ENCODE measurements around the gene NOTUM.

NOTUM gene

DNA sequence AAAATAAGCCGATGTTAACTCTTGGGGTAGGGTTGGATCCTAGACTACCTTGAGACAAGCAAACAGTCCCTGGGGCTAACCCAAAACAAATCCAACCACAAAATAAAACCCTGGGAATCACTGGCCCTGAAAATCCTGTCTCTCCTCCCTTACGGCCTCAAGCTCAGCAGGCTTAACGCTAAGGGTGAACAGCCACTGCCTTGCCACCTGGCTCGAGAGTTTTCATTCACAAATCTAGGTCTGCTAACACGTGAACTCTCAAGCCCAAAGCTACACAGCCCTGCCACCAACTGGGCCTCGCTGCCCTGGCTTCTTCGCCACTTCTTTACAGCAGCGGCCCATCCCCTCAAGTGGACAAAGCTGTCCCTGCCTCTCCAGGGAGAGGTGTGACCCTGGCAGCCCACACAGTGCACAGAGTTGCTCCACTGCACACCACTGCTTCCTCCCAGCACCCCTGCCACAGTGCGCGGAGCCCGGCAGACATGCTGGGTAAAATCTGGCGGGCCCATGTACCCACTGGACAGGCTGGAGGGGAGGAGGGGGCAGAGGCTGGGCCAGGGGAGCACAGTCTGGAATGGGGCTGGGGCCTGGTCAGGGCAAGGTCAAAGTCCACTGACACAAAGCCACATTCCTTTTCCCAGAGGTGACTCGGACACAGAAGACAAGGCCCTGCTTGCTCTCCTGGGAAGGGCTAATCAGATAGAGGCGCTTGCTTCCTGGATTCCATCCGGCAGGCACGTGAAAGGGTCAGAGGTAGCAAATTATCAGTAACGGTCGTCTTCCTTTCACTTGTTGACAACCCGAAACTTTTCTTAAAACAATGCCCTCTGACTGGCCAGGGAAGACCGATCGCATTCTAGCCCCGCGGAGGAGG lies 50.8 kb downstream of the NOTUM start:
- DNase-seq (ENCODE audit: low read depth in 2 of 2): no peak

DNA sequence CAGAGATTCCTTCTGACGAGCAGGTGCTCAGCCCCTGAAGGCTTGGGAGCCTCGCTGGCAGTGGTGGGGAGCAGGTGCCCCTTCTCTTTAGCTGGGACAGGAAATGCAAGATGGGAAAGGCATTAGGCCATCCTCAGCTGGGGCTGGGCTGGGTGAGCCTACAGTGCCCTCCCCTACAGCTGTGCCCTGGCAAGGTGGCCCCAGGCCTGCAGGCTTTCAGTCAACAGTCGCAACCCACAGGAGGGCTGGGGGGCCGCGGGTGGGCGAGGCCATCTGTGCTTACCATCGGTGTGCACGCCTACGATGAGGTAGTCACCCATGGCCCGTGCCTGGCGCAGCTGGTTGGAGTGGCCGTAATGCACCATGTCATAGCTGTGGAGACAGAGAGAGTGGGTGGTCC lies 51.8 kb downstream of the NOTUM start:
- DNase-seq (ENCODE audit: low read depth in 2 of 2): no peak

DNA sequence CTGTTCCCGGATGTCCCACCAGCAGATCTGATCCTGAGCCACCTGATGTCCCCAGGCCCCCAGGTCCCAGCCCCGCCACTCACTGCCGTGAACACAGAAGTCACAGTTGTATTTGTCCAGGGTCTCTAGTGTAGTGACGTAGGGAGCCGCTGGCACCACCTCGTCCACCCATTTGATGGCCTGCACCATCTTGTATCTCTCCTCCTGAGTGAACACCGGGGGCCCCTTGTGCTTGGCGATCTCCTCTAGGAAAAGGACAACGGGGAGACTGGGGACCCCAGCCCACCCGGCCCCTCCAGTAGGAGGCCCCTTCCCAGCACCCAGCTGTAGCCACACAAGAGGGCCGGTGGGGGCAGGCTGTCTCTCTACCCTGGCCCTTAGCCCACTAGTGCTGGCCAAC lies 52.2 kb downstream of the NOTUM start:
- no peak for DNase-seq (ENCODE audit: low read depth in 2 of 2)

DNA sequence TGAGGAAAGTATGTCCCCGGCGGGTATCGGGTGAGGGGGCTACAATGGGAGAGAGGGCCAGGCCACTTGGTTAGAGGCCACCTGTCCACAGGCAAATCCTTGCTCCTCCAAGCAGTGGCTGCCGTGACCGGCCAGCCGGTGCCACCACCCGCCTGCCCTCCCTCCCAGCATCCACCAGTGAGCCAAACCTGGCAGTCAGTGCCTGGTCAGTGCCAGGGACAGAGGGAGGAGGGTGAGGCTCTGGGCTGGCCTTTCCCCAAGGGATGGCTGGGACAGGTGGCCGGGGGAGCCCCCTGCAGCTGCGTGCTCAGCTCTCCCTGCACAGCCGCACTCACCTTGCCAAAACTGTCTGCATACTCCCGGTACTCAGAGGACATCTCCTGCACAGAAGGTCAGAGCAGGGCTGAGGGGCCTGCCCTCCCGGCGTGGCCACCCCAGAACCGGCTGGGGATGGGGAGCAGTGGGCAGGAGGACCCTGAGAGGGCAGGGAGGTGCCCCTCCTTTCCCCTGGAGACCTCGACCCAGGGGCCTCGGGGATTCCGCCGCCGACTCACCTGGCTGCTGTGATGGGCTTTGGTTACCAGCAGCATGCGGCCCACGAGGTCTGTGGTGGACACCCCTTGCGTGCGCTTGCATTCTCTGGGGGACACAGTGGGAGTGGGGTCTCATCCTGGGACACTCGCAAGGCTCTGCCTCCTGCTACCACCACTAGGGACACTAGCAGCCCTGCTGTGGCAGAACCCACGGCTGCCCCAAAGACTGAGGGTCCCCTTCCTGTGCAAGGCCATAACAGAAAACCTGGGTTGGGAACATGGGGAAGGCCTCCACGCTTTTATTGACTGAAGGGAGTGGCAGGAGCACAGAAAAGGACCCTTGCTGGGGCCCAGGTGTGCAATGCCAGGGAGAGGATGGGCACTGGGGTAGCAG lies 53.5 kb downstream of the NOTUM start:
- no peak for DNase-seq (ENCODE audit: low read depth in 2 of 2)

DNA sequence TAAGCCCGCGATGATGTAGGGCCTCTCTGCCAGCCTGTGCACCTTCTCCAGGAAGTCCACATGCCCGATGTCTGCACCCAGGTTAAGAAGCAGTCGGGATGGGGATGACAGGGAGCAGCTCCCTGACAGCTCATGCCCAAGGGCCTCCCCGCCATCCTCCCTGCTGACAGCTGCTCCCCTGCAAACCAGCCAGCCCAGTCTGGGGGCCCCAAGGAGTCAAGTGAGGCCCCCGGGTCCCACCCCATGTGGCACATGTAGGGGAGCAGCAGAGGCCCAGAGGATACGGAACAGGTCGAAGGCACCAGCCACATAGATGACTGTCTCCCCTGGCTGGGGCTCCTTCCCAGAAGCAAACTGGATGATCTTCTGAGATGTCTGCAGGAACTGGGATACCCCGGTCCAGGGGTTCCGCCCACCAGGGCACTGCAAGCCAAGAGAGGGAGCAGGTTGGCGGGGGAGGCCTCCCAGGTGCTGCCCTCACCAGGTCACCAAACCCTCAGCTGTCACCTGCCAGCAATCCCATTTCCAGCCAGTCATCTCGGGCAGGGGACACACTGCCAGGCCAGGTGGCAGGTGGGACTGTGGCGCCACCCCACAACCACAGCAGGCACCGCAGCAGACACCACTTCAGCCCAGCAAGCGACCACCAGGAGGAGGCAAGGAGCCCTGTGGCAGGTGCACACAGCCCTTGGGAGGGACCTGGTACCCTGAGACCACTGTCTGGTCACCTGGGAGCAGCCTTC lies 54.3 kb downstream of the NOTUM start:
- DNase-seq (ENCODE audit: low read depth in 2 of 2): no peak

DNA sequence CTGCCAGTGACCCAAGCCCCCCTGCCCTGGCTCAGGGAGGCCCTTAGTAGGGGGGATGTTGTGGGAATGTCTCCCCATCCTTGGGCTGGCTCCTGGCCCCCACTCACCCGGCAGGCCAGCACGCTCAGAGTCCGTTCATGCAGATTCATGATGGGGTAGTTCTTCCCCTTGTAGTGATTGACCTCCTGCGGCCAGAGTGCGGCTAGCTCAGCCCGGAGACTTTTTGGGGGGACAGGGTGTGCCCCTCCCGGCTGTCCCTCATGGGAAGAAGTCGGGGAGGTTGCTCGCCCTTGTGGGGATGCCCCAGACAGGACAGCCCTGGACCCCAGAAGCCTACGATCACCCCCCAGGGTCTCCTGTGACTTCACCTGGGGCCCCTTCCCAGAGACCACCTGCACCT lies 55.0 kb downstream of the NOTUM start:
- no peak for DNase-seq (ENCODE audit: low read depth in 2 of 2)

DNA sequence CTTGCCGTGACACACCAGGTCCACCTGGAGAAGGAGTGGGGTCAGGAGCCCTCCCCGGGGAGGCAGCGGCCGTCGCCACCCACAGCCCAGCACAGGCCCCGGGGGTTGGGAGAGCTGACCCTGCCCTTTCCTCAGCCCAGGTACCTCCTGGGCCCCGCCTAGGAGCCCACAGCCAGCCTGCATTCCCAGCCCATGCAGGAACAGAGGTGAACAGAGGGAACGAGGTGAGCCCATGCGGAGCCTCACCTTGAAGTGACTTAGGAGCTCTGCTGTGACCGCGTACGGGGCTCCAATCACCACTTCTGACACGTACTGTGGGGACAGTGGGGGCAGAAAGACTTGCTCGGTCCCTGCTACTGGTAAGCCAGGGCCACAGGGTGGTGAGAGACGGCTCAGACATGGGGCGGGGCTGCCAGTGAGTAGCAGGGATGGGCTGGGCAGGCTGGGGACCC lies 55.5 kb downstream of the NOTUM start:
- no peak for DNase-seq (ENCODE audit: low read depth in 2 of 2)

DNA sequence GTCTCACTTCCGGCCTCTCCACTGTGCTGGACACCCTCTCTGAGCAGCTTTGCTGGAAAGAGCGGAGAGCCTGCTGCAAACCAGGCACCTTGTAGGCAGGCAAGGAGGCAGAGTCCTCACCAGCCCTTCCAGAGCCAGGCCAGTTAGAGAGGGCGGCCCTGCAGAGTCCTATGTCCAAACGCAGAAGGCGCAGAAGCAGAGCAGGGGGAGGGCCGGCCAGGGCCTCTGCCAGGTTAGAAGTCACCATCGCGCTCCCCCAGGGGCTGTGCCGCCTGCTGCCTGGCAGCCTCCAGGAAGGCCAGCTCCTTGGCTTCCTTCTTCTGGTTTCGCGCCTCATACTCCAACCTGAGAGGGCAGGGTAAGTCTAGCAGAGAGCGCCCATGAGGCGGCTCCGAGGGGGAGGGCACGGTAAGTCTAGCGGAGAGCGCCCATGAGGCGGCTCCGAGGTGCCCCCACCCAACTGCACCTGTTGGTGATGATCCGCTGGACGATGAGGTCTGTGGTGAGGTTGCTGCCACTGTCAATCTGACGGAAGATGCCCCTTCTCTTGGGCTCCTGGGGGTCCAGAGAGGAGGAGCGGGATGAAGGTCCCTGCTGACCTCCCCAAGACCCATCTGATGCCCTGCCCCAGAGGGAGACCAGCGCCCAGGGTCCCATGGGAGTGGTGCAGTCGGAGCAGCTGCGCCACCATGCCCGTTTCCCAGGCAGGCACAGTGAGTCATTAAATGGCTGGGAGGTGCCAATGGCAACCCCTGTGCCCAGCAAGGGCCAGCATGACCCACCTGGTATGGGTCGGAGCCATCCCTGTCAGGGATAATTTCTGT lies 56.2 kb downstream of the NOTUM start:
- no peak for DNase-seq (ENCODE audit: low read depth in 2 of 2)

DNA sequence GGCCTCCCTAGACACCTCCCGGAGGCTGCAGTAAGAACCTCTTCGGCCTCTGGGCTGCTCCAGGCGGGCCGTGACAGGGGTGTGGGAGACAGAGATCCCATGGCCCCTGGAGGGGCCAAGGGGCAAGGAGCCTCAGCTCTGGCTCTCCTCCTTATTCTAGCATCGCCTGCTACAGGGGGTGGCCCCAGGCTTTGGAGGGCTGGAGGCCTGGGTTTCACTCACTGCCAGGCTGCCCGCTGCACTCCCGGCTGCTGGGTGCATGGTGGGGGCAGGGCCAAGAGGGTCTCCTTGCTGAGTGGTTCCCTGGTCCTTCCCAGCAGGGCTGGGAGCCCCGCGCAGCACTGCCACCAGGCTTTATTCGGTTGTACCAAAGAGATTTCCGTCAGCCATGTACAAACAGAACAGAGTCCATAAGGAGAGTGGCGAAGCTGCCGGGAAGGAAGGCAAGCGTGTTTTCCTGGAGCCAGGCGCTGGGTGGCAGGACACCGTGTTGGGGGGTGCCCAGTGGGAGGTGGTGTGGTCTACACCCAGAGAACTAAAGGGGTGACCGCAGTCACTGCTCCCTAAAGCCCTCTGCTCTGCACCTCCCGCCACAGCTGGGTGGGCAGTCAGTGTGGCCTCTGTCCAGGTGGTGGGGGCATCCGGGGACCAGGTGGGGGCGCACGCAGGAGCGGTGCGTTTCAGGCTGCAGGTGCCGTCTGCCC lies 56.9 kb downstream of the NOTUM start:
- DNase-seq (ENCODE audit: low read depth in 2 of 2): no peak

DNA sequence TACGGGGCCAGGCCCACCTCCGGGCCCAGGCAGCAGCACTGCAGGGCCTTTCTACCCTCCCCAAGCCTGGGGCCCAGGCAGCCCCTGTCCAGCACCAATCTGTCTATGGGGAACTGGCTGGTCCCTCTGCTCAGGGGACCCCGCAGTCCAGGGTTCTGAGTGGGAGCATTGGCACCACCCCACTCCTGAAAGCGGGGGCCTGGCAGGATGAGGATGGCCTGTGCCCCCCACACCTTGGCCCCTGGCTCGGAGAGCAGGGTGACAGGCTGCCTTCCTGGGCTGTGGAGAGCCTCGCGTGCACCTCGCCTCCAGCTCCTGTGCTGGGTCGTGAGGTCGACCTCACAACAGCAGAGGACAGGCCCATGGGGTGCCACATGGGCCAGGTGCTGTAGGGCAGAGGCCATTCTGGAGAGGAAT lies 57.6 kb downstream of the NOTUM start:
- no peak for DNase-seq (ENCODE audit: low read depth in 2 of 2)

DNA sequence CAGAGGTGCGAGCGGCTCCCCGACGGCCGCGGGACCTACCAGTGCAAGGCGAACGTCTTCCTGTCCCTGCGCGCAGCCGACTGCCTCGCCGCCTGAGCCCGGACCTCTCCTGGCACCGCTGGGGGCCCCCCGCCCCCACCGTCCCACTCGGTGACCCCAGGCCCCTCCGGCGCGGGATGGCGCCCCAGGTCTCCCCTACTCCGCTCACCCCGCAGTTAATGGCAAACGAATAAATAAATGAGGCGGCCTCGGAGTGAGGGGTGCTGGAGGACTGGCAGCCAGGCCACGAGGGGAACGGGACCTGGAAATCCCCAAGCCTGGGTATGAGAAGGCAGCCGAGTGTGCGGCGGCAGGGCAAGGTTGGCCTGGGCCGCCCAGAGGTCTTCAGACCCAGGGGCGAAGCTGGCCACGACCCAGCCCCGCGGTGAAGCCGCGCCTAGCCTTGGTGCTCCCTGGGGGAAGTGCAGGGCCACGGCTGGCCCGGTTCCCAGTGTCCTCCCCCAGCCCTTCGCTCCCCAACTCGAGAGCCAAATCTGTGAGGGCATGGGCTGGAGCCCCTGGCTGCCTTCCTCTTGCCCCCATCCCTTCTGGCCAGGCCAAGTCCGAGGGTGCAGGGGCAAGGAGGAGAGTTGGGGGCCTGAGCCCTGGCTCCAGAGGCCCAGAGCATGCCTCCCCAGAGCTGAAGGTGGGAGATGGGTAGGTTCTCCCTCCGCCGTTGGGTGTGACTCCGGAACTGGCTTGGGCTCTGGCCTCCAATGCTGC lies 58.2 kb downstream of the NOTUM start:
- DNase-seq (ENCODE audit: low read depth in 2 of 2): no peak

Data from fibroblast of skin of left biceps (primary cell).